K562 (cell line): ENCODE data around the gene ASCC1. TPM values are rescaled to one million over a fixed set of nuclear protein-coding genes. Genes with fewer than 3 reads are reported as not detected.

Experiments
- BRD4 ChIP-seq: fragments of 200-600 bp; sonication (generic); IDR thresholded peaks from 2 replicates; pipeline ENCODE4 v1.6.1; 2017; ENCODE audit warnings: inconsistent platforms
- ETS2 ChIP-seq: IDR thresholded peaks from 2 replicates; pipeline ENCODE4 v1.6.1; 2016; ENCODE audit warnings: borderline replicate concordance, missing genetic modification characterization, mild to moderate bottlenecking, moderate library complexity, missing compliant biosample characterization; ENCODE audit not compliant: poor library complexity, severe bottlenecking
- LCOR ChIP-seq: sonication (generic); formaldehyde crosslinking; IDR thresholded peaks from 2 replicates; pipeline ENCODE4 v1.8.0; 2022; ENCODE audit warnings: mild to moderate bottlenecking, missing genetic modification reagents
- MEF2A ChIP-seq: IDR thresholded peaks from 2 replicates; pipeline ENCODE4 v1.6.1; 2011; ENCODE audit warnings: low read depth, mild to moderate bottlenecking, low read length, moderate library complexity; ENCODE audit not compliant: control insufficient read depth
- SMAD4 ChIP-seq: fragments of 250-450 bp; sonication (Bioruptor Pico); conservative IDR thresholded peaks from 2 replicates; pipeline ENCODE4 v1.8.0; 2021; ENCODE audit warnings: inconsistent platforms, mild to moderate bottlenecking, moderate library complexity
- SMARCE1 ChIP-seq: fragments of 450-650 bp; IDR thresholded peaks from 2 replicates; pipeline ENCODE4 v1.7.1; 2016; ENCODE audit warnings: mild to moderate bottlenecking
- ZBTB17 ChIP-seq: fragments of 450-650 bp; formaldehyde crosslinking; IDR thresholded peaks from 2 replicates; pipeline ENCODE4 v1.4.0; 2020; ENCODE audit warnings: mild to moderate bottlenecking
- ZFP30 ChIP-seq: fragments of 250-450 bp; sonication (Bioruptor Pico); IDR thresholded peaks from 2 replicates; pipeline ENCODE4 v1.8.0; 2022; ENCODE audit warnings: moderate library complexity, mild to moderate bottlenecking, inconsistent platforms, borderline replicate concordance
- ZNF311 ChIP-seq: fragments of 250-450 bp; sonication (Bioruptor Pico); IDR thresholded peaks from 2 replicates; pipeline ENCODE4 v1.4.0; 2020; ENCODE audit warnings: mild to moderate bottlenecking, moderate library complexity
- ZNF584 ChIP-seq: fragments of 200-800 bp; sonication (Bioruptor generic); IDR thresholded peaks from 2 replicates; pipeline ENCODE4 v1.6.1; 2016; ENCODE audit warnings: low read depth, mild to moderate bottlenecking, missing genetic modification characterization, missing compliant biosample characterization
- polyA plus RNA-seq, 8 experiments: library from polyadenylated mRNA; depleted of rRNA in 4 of 8; stranded (reverse) in 5 of 8; unstranded in 3 of 8; fragments of >200 nt; fragmentation: Nextera tagmentation in 2 of 8; fragmentation: Illumina TruSeq in 1 of 8; extraction: Ambion mirVana in 2 of 8; extraction: Trizol in 1 of 8; gene quantifications; 2 replicates each; pipeline versions ENCODE4 v1.2.1 to v1.2.3, GENCODE V29; 2011 to 2014; ENCODE audit warnings: inconsistent platforms in 1 of 8, missing spikeins in 1 of 8
- total RNA-seq, 7 experiments: library from RNA; depleted of rRNA in 6 of 7; stranded (reverse); fragments of >200 nt in 6 of 7; fragmentation: Illumina TruSeq in 2 of 7; extraction: Trizol in 2 of 7; gene quantifications; 2 replicates each; pipeline versions ENCODE4 v1.2.1 to v1.2.3, GENCODE V29; 2011 to 2021; ENCODE audit warnings: low replicate concordance in 1 of 7
- TF ChIP-seq, protein P1 (sequence below): fragments of 250-450 bp; sonication (Bioruptor Pico); IDR thresholded peaks from 2 replicates; pipeline ENCODE4 v1.8.0; 2022; ENCODE audit warnings: moderate library complexity, mild to moderate bottlenecking, inconsistent platforms
- TF ChIP-seq, protein P2 (sequence below): fragments of 250-450 bp; sonication (Bioruptor Pico); IDR thresholded peaks from 2 replicates; pipeline ENCODE4 v1.8.0; 2021; ENCODE audit warnings: borderline replicate concordance, mild to moderate bottlenecking, moderate library complexity; ENCODE audit not compliant: poor library complexity, severe bottlenecking
- TF ChIP-seq, protein P3 (sequence below): fragments of 450-650 bp; IDR thresholded peaks from 2 replicates; pipeline ENCODE4 v1.6.1; 2016; ENCODE audit warnings: low read depth, mild to moderate bottlenecking, moderate library complexity
- TF ChIP-seq, protein P4 (sequence below): fragments of 450-650 bp; formaldehyde crosslinking; IDR thresholded peaks from 2 replicates; pipeline ENCODE4 v1.4.0; 2020; ENCODE audit warnings: mild to moderate bottlenecking, moderate library complexity

ASCC1 gene
- total and polyA plus RNA-seq, 9 of the 15 experiments (the other 6 are each of a cell fraction or from before 2014, with no cell fraction given): 31.7 to 73.3 (median 52.8) TPM

DNA sequence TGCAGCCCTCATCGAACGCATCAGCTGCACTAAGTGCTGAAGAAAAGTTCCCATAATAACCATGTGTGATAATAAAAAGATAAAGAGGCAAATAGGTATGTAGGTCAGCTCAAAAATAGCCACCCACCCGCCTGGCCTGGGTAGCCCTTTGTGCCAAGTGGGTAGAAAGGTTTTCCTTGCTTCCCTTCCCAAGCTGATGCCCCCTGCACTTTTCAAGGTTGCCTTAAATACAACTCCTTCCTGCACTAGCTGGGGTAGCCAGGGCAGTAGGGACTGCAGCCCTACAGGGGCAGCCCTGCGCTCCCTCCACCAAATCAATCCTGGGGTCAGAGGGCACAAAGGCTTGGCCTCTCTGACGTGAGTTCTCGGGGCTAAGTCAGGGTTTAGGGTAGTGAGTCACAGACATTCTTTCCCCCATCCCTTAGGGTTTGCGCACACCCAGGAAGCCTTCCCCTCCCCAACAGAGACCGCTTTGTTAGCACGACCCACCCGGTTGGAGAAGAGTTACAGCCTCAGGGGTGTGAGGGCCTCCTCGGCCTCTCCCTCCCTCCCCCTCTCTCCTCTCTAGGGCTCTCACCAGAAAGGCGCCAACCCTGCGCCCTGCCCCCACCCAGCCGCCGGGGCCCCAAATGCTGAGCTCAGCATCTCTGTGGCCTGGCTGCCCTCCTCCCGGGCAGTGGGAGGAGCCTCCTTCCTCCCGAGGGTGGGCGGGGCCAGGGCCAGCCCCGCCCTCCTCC is 44.3 kb upstream of the ASCC1 start (continued):
- TF ChIP-seq, protein P1, sequence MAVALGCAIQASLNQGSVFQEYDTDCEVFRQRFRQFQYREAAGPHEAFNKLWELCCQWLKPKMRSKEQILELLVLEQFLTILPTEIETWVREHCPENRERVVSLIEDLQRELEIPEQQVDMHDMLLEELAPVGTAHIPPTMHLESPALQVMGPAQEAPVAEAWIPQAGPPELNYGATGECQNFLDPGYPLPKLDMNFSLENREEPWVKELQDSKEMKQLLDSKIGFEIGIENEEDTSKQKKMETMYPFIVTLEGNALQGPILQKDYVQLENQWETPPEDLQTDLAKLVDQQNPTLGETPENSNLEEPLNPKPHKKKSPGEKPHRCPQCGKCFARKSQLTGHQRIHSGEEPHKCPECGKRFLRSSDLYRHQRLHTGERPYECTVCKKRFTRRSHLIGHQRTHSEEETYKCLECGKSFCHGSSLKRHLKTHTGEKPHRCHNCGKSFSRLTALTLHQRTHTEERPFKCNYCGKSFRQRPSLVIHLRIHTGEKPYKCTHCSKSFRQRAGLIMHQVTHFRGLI (CRISPR knock-in tag): 0 out of 2 replicates have a peak, but pooled peaks have one; percentile 43
- no peak for TF ChIP-seq ZFP30 (CRISPR knock-in tag)
- peak; percentile 88 for TF ChIP-seq ZBTB17 (CRISPR knock-in tag)
- no peak for TF ChIP-seq MEF2A
- TF ChIP-seq ZNF584 (CRISPR knock-in tag): no peak
- no peak for TF ChIP-seq BRD4
- TF ChIP-seq ZNF311 (CRISPR knock-in tag): peak; percentile 88
- TF ChIP-seq, protein P2, sequence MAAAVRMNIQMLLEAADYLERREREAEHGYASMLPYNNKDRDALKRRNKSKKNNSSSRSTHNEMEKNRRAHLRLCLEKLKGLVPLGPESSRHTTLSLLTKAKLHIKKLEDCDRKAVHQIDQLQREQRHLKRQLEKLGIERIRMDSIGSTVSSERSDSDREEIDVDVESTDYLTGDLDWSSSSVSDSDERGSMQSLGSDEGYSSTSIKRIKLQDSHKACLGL (CRISPR knock-in tag): no peak
- TF ChIP-seq, protein P3, sequence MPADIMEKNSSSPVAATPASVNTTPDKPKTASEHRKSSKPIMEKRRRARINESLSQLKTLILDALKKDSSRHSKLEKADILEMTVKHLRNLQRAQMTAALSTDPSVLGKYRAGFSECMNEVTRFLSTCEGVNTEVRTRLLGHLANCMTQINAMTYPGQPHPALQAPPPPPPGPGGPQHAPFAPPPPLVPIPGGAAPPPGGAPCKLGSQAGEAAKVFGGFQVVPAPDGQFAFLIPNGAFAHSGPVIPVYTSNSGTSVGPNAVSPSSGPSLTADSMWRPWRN: no peak
- TF ChIP-seq, protein P4, sequence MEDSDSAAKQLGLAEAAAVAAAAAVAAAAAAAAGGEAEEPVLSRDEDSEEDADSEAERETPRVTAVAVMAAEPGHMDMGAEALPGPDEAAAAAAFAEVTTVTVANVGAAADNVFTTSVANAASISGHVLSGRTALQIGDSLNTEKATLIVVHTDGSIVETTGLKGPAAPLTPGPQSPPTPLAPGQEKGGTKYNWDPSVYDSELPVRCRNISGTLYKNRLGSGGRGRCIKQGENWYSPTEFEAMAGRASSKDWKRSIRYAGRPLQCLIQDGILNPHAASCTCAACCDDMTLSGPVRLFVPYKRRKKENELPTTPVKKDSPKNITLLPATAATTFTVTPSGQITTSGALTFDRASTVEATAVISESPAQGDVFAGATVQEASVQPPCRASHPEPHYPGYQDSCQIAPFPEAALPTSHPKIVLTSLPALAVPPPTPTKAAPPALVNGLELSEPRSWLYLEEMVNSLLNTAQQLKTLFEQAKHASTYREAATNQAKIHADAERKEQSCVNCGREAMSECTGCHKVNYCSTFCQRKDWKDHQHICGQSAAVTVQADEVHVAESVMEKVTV (CRISPR knock-in tag): no peak
- TF ChIP-seq ETS2 (tag): no peak
- no peak; the same call in 1 of the 2 replicates for TF ChIP-seq LCOR (CRISPR knock-in tag)
- TF ChIP-seq SMARCE1: peak; percentile 70; the same call in 1 of the 2 replicates
- no peak; the same call in none of the 2 replicates for TF ChIP-seq SMAD4
